Natural killer cell (primary cell): ENCODE measurements around the gene ZNF43. TPM values are rescaled to one million over a fixed set of nuclear protein-coding genes. Genes with fewer than 3 reads are reported as not detected.
"Not testable (repeated sequence)": the region's sequence is repeated elsewhere in the genome, so short reads cannot be mapped to it uniquely, and the experiment has no call there.

Experiments used
- ATAC-seq, 3 donors: fragments of 150-1000 bp in 2 of 3; fragments of 200-7000 bp in 1 of 3; cut with Tn5 transposase; 1 replicate in 1 of 3; 2 replicates in 2 of 3; pipeline ENCODE4 v1.10.0; 2021; ENCODE audit warnings: mild to moderate bottlenecking in 2 of 3, moderate library complexity in 2 of 3
- DNase-seq, 2 donors: peaks; one replicate each; pipeline versions ENCODE4 v3.0.0 to v3.0.0-alpha.2; 2013 to 2021; ENCODE audit warnings: mixed read lengths in 1 of 2
- H3K27ac ChIP-seq: one replicate; pipeline ENCODE4 v1.5.1; 2013; ENCODE audit warnings: mild to moderate bottlenecking, low read length
- H3K27me3 ChIP-seq: one replicate; pipeline ENCODE4 v1.6.1; 2013; ENCODE audit warnings: low read length; ENCODE audit not compliant: control insufficient read depth, insufficient read depth
- H3K36me3 ChIP-seq: one replicate; pipeline ENCODE4 v1.6.1; 2013; ENCODE audit warnings: low read length; ENCODE audit not compliant: control insufficient read depth, insufficient read depth
- H3K4me1 ChIP-seq: one replicate; pipeline ENCODE4 v1.6.1; 2013; ENCODE audit warnings: low read length; ENCODE audit not compliant: control insufficient read depth, insufficient read depth
- H3K4me3 ChIP-seq: one replicate; pipeline ENCODE4 v1.5.1; 2013; ENCODE audit warnings: low read length
- H3K9me3 ChIP-seq: one replicate; pipeline ENCODE4 v1.6.1; 2013; ENCODE audit warnings: low read length; ENCODE audit not compliant: control insufficient read depth, insufficient read depth
- H3K27ac Mint-ChIP-seq, 2 donors: one replicate each; pipeline ENCODE4 v1.8.0; 2022; ENCODE audit warnings: mild to moderate bottlenecking in 2 of 2, mixed read lengths in 2 of 2, moderate library complexity in 1 of 2
- H3K27me3 Mint-ChIP-seq, 2 donors: one replicate each; pipeline ENCODE4 v1.8.0; 2022; ENCODE audit warnings: low read depth in 2 of 2, mixed read lengths in 2 of 2
- H3K36me3 Mint-ChIP-seq: one replicate; pipeline ENCODE4 v1.8.0; 2022; ENCODE audit warnings: mixed read lengths
- H3K4me1 Mint-ChIP-seq, 2 donors: one replicate each; pipeline ENCODE4 v1.8.0; 2022; ENCODE audit warnings: mixed read lengths in 2 of 2
- H3K4me3 Mint-ChIP-seq: one replicate; pipeline ENCODE4 v1.8.0; 2022; ENCODE audit warnings: mild to moderate bottlenecking, moderate library complexity, mixed read lengths
- H3K9me3 Mint-ChIP-seq, 2 donors: one replicate each; pipeline ENCODE4 v1.8.0; 2022; ENCODE audit warnings: mixed read lengths in 2 of 2
- CTCF ChIP-seq: fragments of 200-600 bp; IDR thresholded peaks from one replicate; pipeline ENCODE4 v1.8.0; 2022; ENCODE audit warnings: antibody characterized with exemption
- WGBS: methylation state at CpG from one replicate; pipeline ENCODE4 v1.1.7; 2013; ENCODE audit warnings: missing lambda C conversion rate; ENCODE audit not compliant: insufficient coverage; 5-methylcytosine and 5-hydroxymethylcytosine counted together
- intact Hi-C: fragments of 100-400 bp; cut with micrococcal nuclease; formaldehyde crosslinking; loops from one replicate; pipeline ENCODE4 v1.14.2; 2022
- total RNA-seq, 4 donors: library from RNA; stranded (reverse); fragments of 120-200 nt in 1 of 4; gene quantifications; one replicate each; pipeline versions ENCODE4 v1.2.3 to v1.2.4, GENCODE V29; 2013 to 2022

The ZNF43 gene
- total RNA-seq, 3 donors from 2014 or later (not counting 1 experiment from before 2014, with no cell fraction given), result 21.6 to 36.8 (median 31.0) TPM

- ATAC-seq (no peak), DNase-seq (no peak)
- Histone ChIP-seq H3K4me3 (no peak overlapping the region), H3K9me3 (no peaks in the 10 kb centered on the region), H3K27ac (no peak overlapping the region), H3K36me3 (no peaks in the 10 kb centered on the region), H3K4me1 (no peaks in the 10 kb centered on the region), H3K27me3 (no peaks in the 10 kb centered on the region)
- WGBS, result 85% methylated on average over 3 of the region's 3 CpGs
- Mint-ChIP-seq H3K4me1 (no peaks in the 10 kb centered on the region), H3K36me3 (no peaks in the 10 kb centered on the region), H3K27ac (no peak overlapping the region), H3K27me3 (no peaks in the 10 kb centered on the region), H3K4me3 (no peak overlapping the region), H3K9me3 (peaks cover 2 to 6% of the 10 kb centered on the region in 2 donors)
- no peak for TF ChIP-seq CTCF
- intact Hi-C loops, result no loop called here
Observed at GRCh38 chr19:21786936-21787335, 49.0 kb downstream of the ZNF43 start.

- H3K27me3 ChIP-seq, H3K9me3 ChIP-seq, H3K27ac ChIP-seq, H3K36me3 ChIP-seq, H3K4me1 Mint-ChIP-seq, ATAC-seq, intact Hi-C loops, H3K27ac Mint-ChIP-seq, DNase-seq, H3K4me3 ChIP-seq, H3K9me3 Mint-ChIP-seq, H3K36me3 Mint-ChIP-seq, H3K27me3 Mint-ChIP-seq, H3K4me1 ChIP-seq, H3K4me3 Mint-ChIP-seq: not testable (repeated sequence)
- WGBS, result 92% methylated on average over 15 of the region's 30 CpGs
Observed at GRCh38 chr19:21775792-21776191, 60.2 kb downstream of the ZNF43 start.

- H3K27ac Mint-ChIP-seq, result peak within 1 kb of the TSS; percentile 90 to 94
- H3K9me3 ChIP-seq, result no peaks in the 10 kb centered on the region
- TF ChIP-seq CTCF, result no peak
- peak; percentile 96 to 97 (median 97) for ATAC-seq
- under 1% methylated on average over 35 of the region's 35 CpGs for WGBS
- H3K27me3 ChIP-seq, result no peaks in the 10 kb centered on the region
- H3K4me3 ChIP-seq, result peak within 1 kb of the TSS; percentile 87
- peaks cover 6% of the 10 kb centered on the region for H3K4me1 ChIP-seq
- peaks cover 28 to 30% of the 10 kb centered on the region in 2 donors for H3K4me1 Mint-ChIP-seq
- H3K4me3 Mint-ChIP-seq, result peak within 1 kb of the TSS; percentile 96
- H3K36me3 Mint-ChIP-seq, result no peaks in the 10 kb centered on the region
- DNase-seq, result peak; percentile 77 to 93
- H3K36me3 ChIP-seq, result peaks cover 5% of the 10 kb centered on the region
- H3K27me3 Mint-ChIP-seq, result no peaks in the 10 kb centered on the region
- H3K9me3 Mint-ChIP-seq, result no peaks in the 10 kb centered on the region
- intact Hi-C loops, result loop anchor here (1.0 to 10.0 kb wide), 3 partner anchors 69 to 262 kb away; partner anchors contain the start of genes ZNF429 and ZNF43
- H3K27ac ChIP-seq, result peak within 1 kb of the TSS; percentile 92
Observed at GRCh38 chr19:21767065-21767800, 68.7 kb downstream of the ZNF43 start, which contains the start of gene ZNF100. ZNF100 (minus strand) TSS chr19:21767579; CDS start chr19:21767429, 150 bp downstream.

GRCh38 chr19:21766705-21767064 is 69.3 kb downstream of the ZNF43 start:
- H3K9me3 Mint-ChIP-seq, DNase-seq, H3K27me3 ChIP-seq, H3K9me3 ChIP-seq, H3K27me3 Mint-ChIP-seq, H3K36me3 Mint-ChIP-seq, H3K36me3 ChIP-seq, H3K4me1 ChIP-seq: not testable (repeated sequence)
- peak overlapping the region; percentile 96 for H3K4me3 Mint-ChIP-seq
- peaks cover 33 to 36% of the 10 kb centered on the region in 2 donors for H3K4me1 Mint-ChIP-seq
- WGBS, result 3% methylated on average over 19 of the region's 19 CpGs
- Histone ChIP-seq H3K27ac (peak overlapping the region; percentile 92), H3K4me3 (peak overlapping the region; percentile 87)
- H3K27ac Mint-ChIP-seq, result peak overlapping the region; percentile 90 to 94
- ATAC-seq, result peak; percentile 1 to 4 (median 1)
- intact Hi-C loops, result loop anchor here (1.0 to 10.0 kb wide), 3 partner anchors 70 to 262 kb away; partner anchors contain the start of genes ZNF429 and ZNF43
